CD4-positive, alpha-beta T cell (primary cell): ENCODE measurements around the gene PTPRO. TPM values are rescaled to one million over a fixed set of nuclear protein-coding genes. Genes with fewer than 3 reads are reported as not detected.
A peak's percentile ranks its signal among the peaks of the same experiment; 100 is the strongest.

Source experiments
- ATAC-seq: fragments of 200-7000 bp; cut with Tn5 transposase; one replicate; pipeline ENCODE4 v1.10.0; 2022; ENCODE audit warnings: mild to moderate bottlenecking; ENCODE audit not compliant: poor library complexity
- CTCF ChIA-PET: fragments of 350-600 bp; sonication (Branson Sonifier 250); formaldehyde crosslinking; loops from one replicate; lab custom pipeline; 2021; ENCODE audit warnings: antibody characterized with exemption, inconsistent platforms; lab: Charles Lee
- POLR2A ChIA-PET: fragments of 350-600 bp; sonication (Branson Sonifier 250); formaldehyde crosslinking; loops from one replicate; lab custom pipeline; 2021; ENCODE audit warnings: antibody characterized with exemption, inconsistent platforms; lab: Charles Lee
- DNase-seq, 14 experiments: peaks; one replicate each; pipeline ENCODE4 v3.0.0-alpha.2; 2013 to 2020; ENCODE audit warnings: mixed read lengths in 2 of 14
- H3K27ac ChIP-seq, 2 donors: one replicate each; pipeline versions ENCODE4 v1.5.1 to v1.7.0; 2013; ENCODE audit warnings: low read length in 2 of 2, low read depth in 1 of 2, mild to moderate bottlenecking in 1 of 2
- H3K27me3 ChIP-seq, 2 experiments: 1 replicate in 1 of 2; 2 replicates in 1 of 2; pipeline versions ENCODE4 v1.6.1 to v1.7.0; 2013; ENCODE audit warnings: low read length in 2 of 2, control low read depth in 1 of 2, mild to moderate bottlenecking in 1 of 2, moderate library complexity in 1 of 2; ENCODE audit not compliant: insufficient read depth in 2 of 2, control insufficient read depth in 1 of 2
- H3K36me3 ChIP-seq: one replicate; pipeline ENCODE4 v1.6.1; 2013; ENCODE audit warnings: low read length, control low read depth; ENCODE audit not compliant: insufficient read depth
- H3K4me1 ChIP-seq: one replicate; pipeline ENCODE4 v1.6.1; 2013; ENCODE audit warnings: low read length, control low read depth; ENCODE audit not compliant: insufficient read depth
- H3K4me3 ChIP-seq: one replicate; pipeline ENCODE4 v1.5.1; 2013; ENCODE audit warnings: mild to moderate bottlenecking, low read length, moderate library complexity
- H3K9me3 ChIP-seq, 2 experiments: 1 replicate in 1 of 2; 2 replicates in 1 of 2; pipeline versions ENCODE4 v1.6.1 to v1.7.0; 2013; ENCODE audit warnings: low read length in 2 of 2, mild to moderate bottlenecking in 2 of 2, control low read depth in 1 of 2, moderate library complexity in 1 of 2; ENCODE audit not compliant: control insufficient read depth in 1 of 2, insufficient read depth in 1 of 2
- H3K27ac Mint-ChIP-seq: one replicate; pipeline ENCODE4 v1.8.0; 2020; ENCODE audit warnings: mixed read lengths
- H3K27me3 Mint-ChIP-seq: one replicate; pipeline ENCODE4 v1.8.0; 2021; ENCODE audit warnings: mixed read lengths
- H3K36me3 Mint-ChIP-seq: one replicate; pipeline ENCODE4 v1.8.0; 2021; ENCODE audit warnings: low read depth, mixed read lengths
- H3K4me1 Mint-ChIP-seq: one replicate; pipeline ENCODE4 v1.8.0; 2021; ENCODE audit warnings: low read depth, mixed read lengths
- H3K4me3 Mint-ChIP-seq: one replicate; pipeline ENCODE4 v1.8.0; 2020; ENCODE audit warnings: mild to moderate bottlenecking, mixed read lengths
- H3K9me3 Mint-ChIP-seq: one replicate; pipeline ENCODE4 v1.8.0; 2020; ENCODE audit warnings: mixed read lengths
- intact Hi-C, 2 experiments: fragments of 100-400 bp; cut with DNase I in 1 of 2; cut with micrococcal nuclease in 1 of 2; formaldehyde crosslinking; loops; one replicate each; pipeline versions ENCODE4 v1.15.1 to v1.9.0; 2023 to 2025; cut with DNase I, micrococcal nuclease
- total RNA-seq, 174 experiments: library from RNA in 2 of 174; stranded (reverse) in 2 of 174; gene quantifications; one replicate each; pipeline ENCODE4 v1.2.3 and lab custom pipeline; 2021 to 2026
- TF ChIP-seq, protein P1 (sequence below): fragments of 200-600 bp; IDR thresholded peaks from one replicate; pipeline ENCODE4 v1.8.0; 2022; ENCODE audit warnings: antibody characterized with exemption, mild to moderate bottlenecking

The PTPRO gene
- total RNA-seq, 2 experiments from 2014 or later = 2.1 to 2.8 TPM

DNA sequence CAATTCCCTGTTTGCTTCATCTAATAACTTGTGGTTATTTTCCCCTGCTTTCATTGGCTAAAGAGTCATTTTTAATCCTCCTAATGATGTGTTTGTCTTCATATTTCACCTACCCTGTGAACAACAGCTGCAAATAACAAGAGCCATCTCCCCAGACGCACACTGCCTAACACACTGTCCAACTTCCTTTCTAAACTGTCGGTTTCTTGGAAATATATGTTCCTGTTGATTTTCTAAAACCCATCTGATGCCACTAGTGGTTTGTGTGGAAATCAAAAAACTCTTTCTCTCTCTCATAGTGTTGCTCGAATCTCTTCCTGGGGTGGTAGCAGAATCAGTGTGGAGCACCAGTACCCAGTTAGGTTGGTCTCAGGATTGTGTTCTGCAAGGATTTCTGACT, 240.0 kb downstream of the PTPRO start:
- H3K4me1 Mint-ChIP-seq = peaks cover 52% of the 10 kb centered on the region
- Histone ChIP-seq H3K36me3 (no peaks in the 10 kb centered on the region), H3K9me3 (no peaks in the 10 kb centered on the region), H3K4me1 (peaks cover 10% of the 10 kb centered on the region), H3K4me3 (peak overlapping the region; percentile 13), H3K27ac (peak overlapping the region; percentile 47 to 49), H3K27me3 (no peaks in the 10 kb centered on the region)
- TF ChIP-seq, protein P1, sequence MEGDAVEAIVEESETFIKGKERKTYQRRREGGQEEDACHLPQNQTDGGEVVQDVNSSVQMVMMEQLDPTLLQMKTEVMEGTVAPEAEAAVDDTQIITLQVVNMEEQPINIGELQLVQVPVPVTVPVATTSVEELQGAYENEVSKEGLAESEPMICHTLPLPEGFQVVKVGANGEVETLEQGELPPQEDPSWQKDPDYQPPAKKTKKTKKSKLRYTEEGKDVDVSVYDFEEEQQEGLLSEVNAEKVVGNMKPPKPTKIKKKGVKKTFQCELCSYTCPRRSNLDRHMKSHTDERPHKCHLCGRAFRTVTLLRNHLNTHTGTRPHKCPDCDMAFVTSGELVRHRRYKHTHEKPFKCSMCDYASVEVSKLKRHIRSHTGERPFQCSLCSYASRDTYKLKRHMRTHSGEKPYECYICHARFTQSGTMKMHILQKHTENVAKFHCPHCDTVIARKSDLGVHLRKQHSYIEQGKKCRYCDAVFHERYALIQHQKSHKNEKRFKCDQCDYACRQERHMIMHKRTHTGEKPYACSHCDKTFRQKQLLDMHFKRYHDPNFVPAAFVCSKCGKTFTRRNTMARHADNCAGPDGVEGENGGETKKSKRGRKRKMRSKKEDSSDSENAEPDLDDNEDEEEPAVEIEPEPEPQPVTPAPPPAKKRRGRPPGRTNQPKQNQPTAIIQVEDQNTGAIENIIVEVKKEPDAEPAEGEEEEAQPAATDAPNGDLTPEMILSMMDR = no peak
- H3K9me3 Mint-ChIP-seq = no peaks in the 10 kb centered on the region
- peak overlapping the region; percentile 49 for H3K4me3 Mint-ChIP-seq
- intact Hi-C loops = loop anchor here in 1 of 2 experiments (1.0 kb wide), 1 partner anchor 16 kb away; no protein-coding TSS in a partner anchor
- peak overlapping the region; percentile 85 for H3K27ac Mint-ChIP-seq
- DNase-seq (peak in 4 of 14 experiments; percentile 13 to 62 (median 14)), ATAC-seq (peak; percentile 58)
- POLR2A ChIA-PET = interaction anchor here (0.6 to 5.6 kb wide), 9 partner anchors 9 to 791 kb away, joined by 3 to 110 read pairs (median 9); partner anchors contain the start of genes EPS8 and STRAP
- CTCF ChIA-PET = interaction anchor here (0.9 to 4.5 kb wide), 6 partner anchors 12 to 28 kb away, joined by 3 to 16 read pairs (median 8); no protein-coding TSS in a partner anchor
- H3K27me3 Mint-ChIP-seq = no peaks in the 10 kb centered on the region
- peaks cover 11% of the 10 kb centered on the region for H3K36me3 Mint-ChIP-seq

DNA sequence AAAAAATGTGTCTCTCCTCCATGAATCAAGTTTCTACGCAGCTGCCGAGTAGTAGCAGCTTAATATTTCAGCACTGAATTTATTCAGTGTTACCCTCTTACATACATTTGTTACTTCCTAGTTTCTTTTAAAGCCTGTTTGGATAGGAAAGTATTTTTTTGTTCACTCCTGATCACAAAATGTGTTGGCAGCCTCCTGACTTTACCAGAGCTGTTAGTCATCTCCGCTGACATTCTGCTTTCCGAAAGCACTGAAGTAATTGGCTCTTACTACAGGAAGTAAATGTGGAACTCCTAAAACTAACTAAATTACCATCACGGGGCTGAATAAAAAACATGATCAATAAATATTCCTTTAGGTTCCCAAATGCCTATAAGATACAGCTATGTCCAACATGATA, 241.4 kb downstream of the PTPRO start:
- Histone ChIP-seq H3K4me3 (peak overlapping the region; percentile 24), H3K4me1 (peaks cover 10% of the 10 kb centered on the region), H3K27ac (peak overlapping the region; percentile 64 to 76), H3K27me3 (no peaks in the 10 kb centered on the region), H3K9me3 (no peaks in the 10 kb centered on the region), H3K36me3 (no peaks in the 10 kb centered on the region)
- Mint-ChIP-seq H3K27ac (peak overlapping the region; percentile 85), H3K4me3 (peak overlapping the region; percentile 56), H3K9me3 (no peaks in the 10 kb centered on the region), H3K4me1 (peaks cover 52% of the 10 kb centered on the region), H3K36me3 (no peaks in the 10 kb centered on the region), H3K27me3 (no peaks in the 10 kb centered on the region)
- CTCF ChIA-PET = interaction anchor here (0.9 to 4.5 kb wide), 5 partner anchors 9 to 31 kb away, joined by 3 to 16 read pairs (median 3); no protein-coding TSS in a partner anchor
- DNase-seq (peak in 4 of 14 experiments; percentile 57 to 72 (median 66)), ATAC-seq (peak; percentile 85)
- intact Hi-C loops = no loop called here
- POLR2A ChIA-PET = interaction anchor here (0.7 to 5.0 kb wide), 12 partner anchors 9 to 792 kb away, joined by 3 to 110 read pairs (median 4); partner anchors contain the start of gene DERA
- TF ChIP-seq, protein P1 = no peak

DNA sequence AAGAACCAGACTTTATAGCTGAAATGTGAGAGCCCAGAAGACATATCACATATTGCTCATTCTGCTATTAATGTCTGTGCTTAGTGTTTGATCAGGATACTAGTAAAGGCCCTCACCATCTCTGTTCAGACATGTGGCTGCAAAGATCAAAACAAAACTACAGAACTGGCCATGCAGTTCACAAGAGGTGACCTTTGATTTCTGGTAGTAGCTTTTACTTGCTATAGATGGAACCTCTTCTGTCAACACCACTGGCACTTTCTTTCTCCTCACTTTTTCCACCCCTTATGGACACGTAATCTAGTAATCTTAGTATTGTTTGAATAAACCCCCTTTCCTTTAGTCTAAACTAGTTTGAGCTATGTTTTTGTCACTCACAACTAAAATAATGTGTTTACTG, 252.0 kb downstream of the PTPRO start:
- no peaks in the 10 kb centered on the region for H3K27me3 ChIP-seq
- no peak overlapping the region for H3K27ac ChIP-seq
- TF ChIP-seq, protein P1 = no peak
- DNase-seq (no peak), ATAC-seq (no peak)
- H3K27ac Mint-ChIP-seq = no peak overlapping the region
- peaks cover 32% of the 10 kb centered on the region for H3K4me1 Mint-ChIP-seq
- H3K9me3 ChIP-seq = no peaks in the 10 kb centered on the region
- no peaks in the 10 kb centered on the region for H3K36me3 ChIP-seq
- no peaks in the 10 kb centered on the region for H3K9me3 Mint-ChIP-seq
- no peak overlapping the region for H3K4me3 ChIP-seq
- intact Hi-C loops = no loop called here
- H3K4me1 ChIP-seq = peaks cover 4% of the 10 kb centered on the region
- ChIA-PET CTCF (interaction anchor here (1.1 to 1.4 kb wide), 3 partner anchors 10 to 42 kb away, joined by 4 to 7 read pairs (median 5); no protein-coding TSS in a partner anchor), POLR2A (interaction anchor here (0.7 to 3.4 kb wide), 6 partner anchors 10 to 771 kb away, joined by 3 to 20 read pairs (median 4); partner anchors contain the start of genes C12orf60 and WBP11)
- H3K36me3 Mint-ChIP-seq = peaks cover 21% of the 10 kb centered on the region
- H3K27me3 Mint-ChIP-seq = no peaks in the 10 kb centered on the region
- no peak overlapping the region for H3K4me3 Mint-ChIP-seq
